ENCODE results near the gene BMPER.

- TF ChIP-seq CTCF (IDR thresholded peaks at IDR 0.05) (no peak), POLR2A (IDR thresholded peaks at IDR 0.05) (no peak), POLR2AphosphoS5 (IDR thresholded peaks at IDR 0.05) (no peak), EP300 (IDR thresholded peaks at IDR 0.05) (no peak)
Observed at GRCh38 chr7:33971106-33971505, 65.8 kb downstream of the BMPER start.

Measured in upper lobe of left lung (tissue), 4 donors.